Kidney glomerular epithelial cell (primary cell): ENCODE data around the gene COL10A1.
A peak's percentile ranks its signal among the peaks of the same experiment; 100 is the strongest.
"Not testable (repeated sequence)": the region's sequence is repeated elsewhere in the genome, so short reads cannot be mapped to it uniquely, and the experiment has no call there.

ENCODE experiments used
- DNase-seq: peaks from one replicate; lab custom pipeline; 2025; lab: John Stamatoyannopoulos, UW

Gene COL10A1

DNA sequence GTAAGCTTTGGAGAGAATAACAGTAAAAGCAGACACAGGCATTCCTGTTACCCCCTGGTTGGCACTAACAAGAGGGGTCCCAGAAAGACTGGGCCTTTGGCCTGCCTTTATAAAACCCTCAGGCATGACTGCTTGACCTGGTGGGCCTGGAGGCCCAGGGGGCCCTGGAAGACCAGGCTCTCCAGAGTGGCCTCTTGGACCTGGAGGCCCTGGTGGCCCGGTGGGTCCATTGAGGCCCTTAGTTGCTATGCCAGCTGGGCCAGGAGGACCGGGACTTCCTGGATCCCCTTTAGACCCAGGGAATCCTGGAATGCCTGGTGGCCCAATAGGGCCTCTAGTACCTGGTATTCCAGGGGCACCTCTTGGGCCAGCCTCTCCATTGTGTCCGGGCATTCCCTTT lies 5.5 kb downstream of the COL10A1 start:
- DNase-seq, result no peak

DNA sequence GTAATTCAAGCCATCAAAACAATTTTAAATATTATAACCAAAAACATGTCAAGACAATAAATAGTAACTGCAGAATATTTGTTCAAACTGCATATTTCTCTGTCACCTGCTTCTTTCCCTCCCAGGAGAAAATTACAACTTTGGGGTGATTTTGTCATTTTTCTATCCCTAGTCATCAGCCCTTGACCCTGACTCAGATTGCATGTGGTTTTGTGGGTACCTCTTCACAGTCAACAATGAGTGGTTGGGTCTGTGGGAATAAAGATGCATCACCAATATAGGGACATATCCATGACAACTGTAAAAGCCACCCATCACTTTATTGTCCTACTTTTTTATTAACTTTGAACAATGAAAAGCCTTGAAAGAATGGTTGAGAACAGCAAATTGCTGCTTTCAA lies 7.3 kb downstream of the COL10A1 start:
- no peak for DNase-seq

GRCh38 chr6:116115781-116116180 lies 10.2 kb downstream of the COL10A1 start:
- DNase-seq, result no peak

DNA sequence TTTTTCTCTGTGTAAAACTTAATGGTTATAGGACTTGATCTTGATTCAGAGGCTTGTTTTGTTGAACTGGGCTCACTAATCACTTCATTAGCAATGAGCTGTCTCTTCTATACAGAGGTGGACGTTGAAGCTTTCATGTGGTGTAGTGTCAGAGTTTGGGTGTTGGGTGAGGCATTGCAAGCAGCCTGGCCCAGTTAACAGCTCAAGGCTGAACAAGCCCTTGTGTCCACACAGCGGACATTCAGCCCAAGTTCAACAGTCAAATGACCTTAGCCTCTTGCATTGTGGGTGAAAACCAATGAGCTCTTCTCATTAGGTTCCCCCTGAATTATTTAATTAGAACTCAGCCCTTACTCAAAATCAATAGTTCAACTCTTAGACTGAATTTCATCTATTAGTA lies 12.5 kb downstream of the COL10A1 start:
- DNase-seq, result no peak

GRCh38 chr6:116111552-116112528 lies 14.1 kb downstream of the COL10A1 start:
- peak; percentile 32 for DNase-seq

GRCh38 chr6:116108836-116109235 lies 17.1 kb downstream of the COL10A1 start:
- DNase-seq, result no peak

GRCh38 chr6:116106146-116106545 lies 19.8 kb downstream of the COL10A1 start:
- no peak for DNase-seq

- DNase-seq, result no peak
These were observed 20.7 kb downstream of the COL10A1 start for GRCh38 chr6:116105247-116105646.

GRCh38 chr6:116104636-116105035 lies 21.3 kb downstream of the COL10A1 start:
- no peak for DNase-seq

DNA sequence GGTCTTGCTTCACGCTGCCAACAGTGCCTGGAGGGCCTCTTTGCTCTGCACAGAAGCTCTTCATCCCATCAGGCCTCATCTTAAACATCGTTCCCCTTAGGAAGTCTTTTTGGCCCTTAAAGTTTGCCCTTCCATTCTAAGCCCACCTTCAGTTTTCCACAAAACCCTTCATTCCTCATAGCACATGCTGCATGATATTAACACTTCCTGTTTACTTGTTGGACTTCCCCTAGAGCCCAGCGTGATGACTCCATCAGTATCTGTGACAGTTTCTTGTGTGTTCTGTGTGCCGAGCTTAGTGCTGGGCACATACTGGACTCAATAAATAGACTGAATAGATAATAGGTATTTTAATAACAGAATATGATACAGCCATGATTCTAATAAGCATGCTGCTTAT lies 23.1 kb downstream of the COL10A1 start:
- DNase-seq, result no peak

- DNase-seq, result no peak
These were observed 24.1 kb downstream of the COL10A1 start for GRCh38 chr6:116101790-116102189.

GRCh38 chr6:116101302-116101718 lies 24.6 kb downstream of the COL10A1 start:
- DNase-seq, result no peak

DNA sequence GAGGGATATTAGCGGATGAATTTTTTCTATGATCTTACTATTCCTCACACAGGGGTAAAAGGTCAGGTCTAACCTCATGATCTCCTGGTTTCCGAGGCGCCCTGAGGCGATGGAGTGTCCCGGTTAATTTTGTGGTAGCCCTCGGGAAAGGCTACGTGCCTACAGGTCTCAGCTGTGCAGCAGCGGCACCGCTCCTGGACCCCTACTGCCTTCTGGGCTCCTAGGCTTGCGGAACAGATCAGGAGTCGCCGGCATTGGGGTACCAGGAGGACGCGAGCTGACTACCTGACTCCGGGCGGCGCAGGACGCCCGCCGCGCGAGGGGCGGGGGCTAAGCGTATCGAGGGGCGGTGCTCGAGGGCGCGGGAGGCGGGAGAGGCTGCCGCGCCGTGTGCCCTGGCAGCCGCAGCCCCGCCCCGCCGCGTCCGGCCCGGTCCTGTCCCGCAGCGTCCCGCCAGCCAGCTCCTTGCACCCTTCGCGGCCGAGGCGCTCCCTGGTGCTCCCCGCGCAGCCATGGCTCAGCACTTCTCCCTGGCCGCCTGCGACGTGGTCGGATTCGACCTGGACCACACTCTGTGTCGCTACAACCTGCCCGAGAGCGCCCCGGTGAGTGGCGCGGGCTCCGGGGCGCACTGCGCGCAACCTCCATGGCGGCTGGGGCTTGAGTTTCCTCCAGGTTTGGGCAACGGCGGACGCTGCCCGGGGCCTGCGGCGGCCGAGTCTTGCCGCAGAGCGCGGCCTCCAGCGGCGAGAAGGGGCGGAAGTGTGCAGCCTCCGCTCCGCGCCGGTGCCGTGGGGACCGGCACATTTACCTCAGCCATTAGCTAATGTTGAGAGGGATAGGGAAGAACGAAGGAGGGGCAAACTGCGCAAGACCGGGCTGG lies 25.3 kb downstream of the COL10A1 start, which contains the start of gene NT5DC1:
NT5DC1 (plus strand) TSS at position 435 of the 883 bp plus-strand sequence; CDS start at position 513, 78 bp downstream.
- DNase-seq, result peak; percentile 64

GRCh38 chr6:116099036-116099435 lies 26.9 kb downstream of the COL10A1 start:
- DNase-seq, result no peak

- DNase-seq, result peak; percentile 28
These were observed 28.7 kb downstream of the COL10A1 start for GRCh38 chr6:116096979-116097816.

- DNase-seq, result not testable (repeated sequence)
These were observed 29.7 kb downstream of the COL10A1 start for GRCh38 chr6:116096048-116096759.

DNA sequence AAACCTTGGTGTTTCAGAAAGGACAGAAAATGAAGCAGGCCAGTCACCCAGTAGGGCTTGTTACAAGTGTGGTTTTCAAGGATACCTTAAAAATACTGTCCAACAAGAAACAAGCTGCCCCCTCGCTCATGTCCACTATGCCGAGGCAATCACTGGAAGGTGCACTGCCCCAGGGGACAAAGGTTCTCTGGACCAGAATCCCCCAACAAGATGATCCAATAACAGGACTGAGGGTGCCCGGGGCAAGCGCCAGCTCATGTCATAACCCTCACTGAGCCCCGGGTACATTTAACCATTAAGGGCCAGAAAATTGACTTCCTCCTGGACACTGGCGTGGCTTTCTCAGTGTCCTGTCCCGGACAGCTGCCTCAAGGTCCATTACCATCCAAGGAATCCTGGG lies 31.9 kb downstream of the COL10A1 start:
- no peak for DNase-seq

GRCh38 chr6:116090251-116090650 lies 35.7 kb downstream of the COL10A1 start:
- no peak for DNase-seq

DNA sequence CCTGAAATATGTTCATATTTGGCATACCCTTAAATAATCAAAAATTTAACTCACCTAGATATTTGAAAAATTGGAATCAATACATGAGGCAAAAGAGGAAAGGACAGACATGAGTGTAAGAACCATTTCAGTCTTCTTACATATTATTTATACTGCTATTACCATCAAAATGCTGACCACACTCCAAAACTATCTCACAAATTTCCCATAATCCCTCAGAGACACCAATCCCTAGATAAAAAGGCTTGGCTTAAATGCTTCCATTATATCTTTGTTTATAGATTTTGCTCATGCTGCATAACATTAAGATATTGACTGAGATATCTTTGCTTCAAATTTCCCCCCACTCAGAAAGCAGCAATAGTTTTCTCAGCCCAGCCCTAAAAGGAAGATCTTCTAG lies 37.0 kb downstream of the COL10A1 start:
- no peak for DNase-seq

DNA sequence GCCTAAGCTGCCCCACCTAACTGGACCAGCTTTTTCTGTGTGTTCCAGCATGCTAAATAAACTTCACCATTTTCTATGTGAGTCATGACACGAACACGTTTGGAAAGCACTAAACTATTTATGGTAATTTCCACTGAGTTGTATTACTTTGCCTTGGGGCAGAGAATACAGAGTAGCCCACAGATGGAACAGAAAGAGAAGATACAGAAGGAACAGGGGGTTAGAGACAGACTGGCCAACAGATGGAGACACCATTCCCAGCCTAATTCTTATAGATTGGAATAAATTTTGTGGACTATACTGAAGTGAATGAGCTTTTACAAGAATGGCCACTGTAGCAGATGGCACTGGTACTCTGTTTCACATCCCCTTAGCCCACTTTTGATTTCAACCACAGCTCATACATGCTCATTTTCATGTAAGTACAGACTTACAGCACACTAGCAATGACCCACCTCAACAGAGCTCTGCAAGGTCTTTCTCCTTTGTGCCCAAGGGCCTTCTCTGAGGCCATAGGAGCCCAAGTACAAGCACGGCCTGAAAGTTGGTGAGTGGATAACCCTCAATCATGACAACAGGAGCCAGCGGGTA lies 38.4 kb downstream of the COL10A1 start:
- DNase-seq, result peak; percentile 10

- no peak for DNase-seq
These were observed 41.6 kb downstream of the COL10A1 start for GRCh38 chr6:116084284-116084683.
